PC-3 (cell line): ENCODE data around the gene VPS41.

ENCODE experiments used
- EZH2 ChIP-seq: fragments of 300-600 bp; sonication (generic); IDR thresholded peaks from one replicate; pipeline ENCODE4 v1.6.1; 2017; ENCODE audit warnings: antibody characterized with exemption, mild to moderate bottlenecking, low read length; ENCODE audit not compliant: unreplicated experiment
- TF ChIP-seq, protein P1 (sequence below): fragments of 300-600 bp; sonication (generic); conservative IDR thresholded peaks from 2 replicates; pipeline ENCODE4 v1.5.1; 2017; ENCODE audit warnings: antibody characterized with exemption, low read depth, mild to moderate bottlenecking, low read length

DNA sequence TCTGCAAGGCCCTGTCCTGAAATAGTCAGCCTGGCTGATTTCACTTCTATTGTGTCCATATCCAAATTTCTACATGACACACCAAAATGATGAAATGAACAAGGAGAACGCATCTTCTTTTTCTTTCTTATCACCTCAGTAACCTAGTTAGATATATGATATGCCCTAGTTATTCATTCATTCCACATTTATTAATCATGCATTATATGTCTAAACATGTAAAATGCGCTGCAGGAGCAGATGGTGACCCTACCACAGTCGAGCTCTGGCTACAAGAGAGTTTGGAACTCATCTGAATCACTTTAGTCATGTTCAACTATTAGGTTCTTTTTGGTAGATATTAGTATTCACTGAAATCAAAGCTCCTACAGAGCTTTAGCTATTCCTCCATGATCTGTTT is 31.8 kb upstream of the VPS41 start:
- TF ChIP-seq, protein P1, sequence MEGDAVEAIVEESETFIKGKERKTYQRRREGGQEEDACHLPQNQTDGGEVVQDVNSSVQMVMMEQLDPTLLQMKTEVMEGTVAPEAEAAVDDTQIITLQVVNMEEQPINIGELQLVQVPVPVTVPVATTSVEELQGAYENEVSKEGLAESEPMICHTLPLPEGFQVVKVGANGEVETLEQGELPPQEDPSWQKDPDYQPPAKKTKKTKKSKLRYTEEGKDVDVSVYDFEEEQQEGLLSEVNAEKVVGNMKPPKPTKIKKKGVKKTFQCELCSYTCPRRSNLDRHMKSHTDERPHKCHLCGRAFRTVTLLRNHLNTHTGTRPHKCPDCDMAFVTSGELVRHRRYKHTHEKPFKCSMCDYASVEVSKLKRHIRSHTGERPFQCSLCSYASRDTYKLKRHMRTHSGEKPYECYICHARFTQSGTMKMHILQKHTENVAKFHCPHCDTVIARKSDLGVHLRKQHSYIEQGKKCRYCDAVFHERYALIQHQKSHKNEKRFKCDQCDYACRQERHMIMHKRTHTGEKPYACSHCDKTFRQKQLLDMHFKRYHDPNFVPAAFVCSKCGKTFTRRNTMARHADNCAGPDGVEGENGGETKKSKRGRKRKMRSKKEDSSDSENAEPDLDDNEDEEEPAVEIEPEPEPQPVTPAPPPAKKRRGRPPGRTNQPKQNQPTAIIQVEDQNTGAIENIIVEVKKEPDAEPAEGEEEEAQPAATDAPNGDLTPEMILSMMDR, result no peak
- no peak for TF ChIP-seq EZH2
